Endodermal cell (in vitro differentiated cells): Measurements from ENCODE around the gene CCDC30. TPM values are rescaled to one million over a fixed set of nuclear protein-coding genes. Genes with fewer than 3 reads are reported as not detected.

Source experiments
- DNase-seq: peaks from one replicate; pipeline ENCODE4 v3.0.0-alpha.2; 2017
- H3K27ac ChIP-seq: 2 replicates; pipeline ENCODE4 v1.5.1; 2013; ENCODE audit warnings: mild to moderate bottlenecking, low read depth, low read length, moderate library complexity
- H3K27me3 ChIP-seq: 2 replicates; pipeline ENCODE4 v1.6.1; 2013; ENCODE audit warnings: mild to moderate bottlenecking, low read length, moderate library complexity; ENCODE audit not compliant: insufficient read depth, control insufficient read depth, poor library complexity, severe bottlenecking
- H3K36me3 ChIP-seq: 2 replicates; pipeline ENCODE4 v1.7.0; 2013; ENCODE audit warnings: mild to moderate bottlenecking, low read length, moderate library complexity; ENCODE audit not compliant: control insufficient read depth, insufficient read depth
- H3K4me1 ChIP-seq: one replicate; pipeline ENCODE4 v1.7.0; 2013; ENCODE audit warnings: low read length; ENCODE audit not compliant: control insufficient read depth, insufficient read depth
- H3K4me3 ChIP-seq: 2 replicates; pipeline ENCODE4 v1.5.1; 2013; ENCODE audit warnings: mild to moderate bottlenecking, low read length, moderate library complexity
- H3K9ac ChIP-seq: 2 replicates; pipeline ENCODE4 v1.6.1; 2013; ENCODE audit warnings: mild to moderate bottlenecking, low read length, moderate library complexity; ENCODE audit not compliant: poor library complexity, severe bottlenecking; ENCODE audit errors: extremely low read depth
- H3K9me3 ChIP-seq: 2 replicates; pipeline ENCODE4 v1.6.1; 2013; ENCODE audit warnings: mild to moderate bottlenecking, low read length, moderate library complexity; ENCODE audit not compliant: control insufficient read depth
- H3K27ac Mint-ChIP-seq: 2 replicates; pipeline ENCODE4 v1.8.0; 2020; ENCODE audit warnings: mixed read lengths
- H3K27me3 Mint-ChIP-seq: 2 replicates; pipeline ENCODE4 v1.8.0; 2021; ENCODE audit warnings: mild to moderate bottlenecking, mixed read lengths; ENCODE audit not compliant: insufficient read depth
- H3K36me3 Mint-ChIP-seq: 2 replicates; pipeline ENCODE4 v1.8.0; 2020; ENCODE audit warnings: low read depth, mixed read lengths
- H3K4me1 Mint-ChIP-seq: 2 replicates; pipeline ENCODE4 v1.8.0; 2020; ENCODE audit warnings: mixed read lengths
- H3K4me3 Mint-ChIP-seq: 2 replicates; pipeline ENCODE4 v1.8.0; 2020; ENCODE audit warnings: mild to moderate bottlenecking, moderate library complexity, mixed read lengths
- H3K9me3 Mint-ChIP-seq: 2 replicates; pipeline ENCODE4 v1.8.0; 2020; ENCODE audit warnings: mild to moderate bottlenecking, mixed read lengths
- CTCF ChIP-seq: fragments of 200-600 bp; sonication (generic); conservative IDR thresholded peaks from 2 replicates; pipeline ENCODE4 v1.5.0; 2021; ENCODE audit warnings: antibody characterized with exemption, mild to moderate bottlenecking
- WGBS, 2 experiments: methylation state at CpG; one replicate each; pipeline versions ENCODE4 v1.1.5 to v1.1.7; 2013; ENCODE audit warnings: missing lambda C conversion rate in 2 of 2, mixed read lengths in 1 of 2; ENCODE audit not compliant: insufficient coverage in 1 of 2, insufficient read length in 1 of 2; 5-methylcytosine and 5-hydroxymethylcytosine counted together
- total RNA-seq, 2 donors: library from RNA; stranded (reverse); fragmentation: NEBNext Ultra II Directional in 1 of 2; extraction: Animal tissue kit (Norgen Biotek cat#: 25700) in 1 of 2; gene quantifications; 2 replicates in 1 of 2; 3 replicates in 1 of 2; pipeline ENCODE4 v1.2.1, GENCODE V29; 2021

CCDC30 gene
- total RNA-seq, 2 donors from 2014 or later: 4.8 to 6.4 TPM

- 89 to 94% methylated on average over 3 of the region's 3 CpGs for WGBS, 2 experiments
Observed at GRCh38 chr1:42529724-42530181, 66.7 kb downstream of the CCDC30 start.

GRCh38 chr1:42531043-42531442, 68.0 kb downstream of the CCDC30 start:
- Mint-ChIP-seq H3K27me3 (no peaks in the 10 kb centered on the region), H3K27ac (peak overlapping the region; percentile 24), H3K36me3 (no peaks in the 10 kb centered on the region), H3K4me1 (peaks cover 3% of the 10 kb centered on the region), H3K4me3 (no peak overlapping the region), H3K9me3 (peaks cover 2% of the 10 kb centered on the region)
- no peaks in the 10 kb centered on the region for H3K27me3 ChIP-seq
- no peak overlapping the region for H3K9ac ChIP-seq
- no peaks in the 10 kb centered on the region for H3K9me3 ChIP-seq
- no peak for TF ChIP-seq CTCF
- H3K4me1 ChIP-seq: no peaks in the 10 kb centered on the region
- H3K4me3 ChIP-seq: no peak overlapping the region
- no peaks in the 10 kb centered on the region for H3K36me3 ChIP-seq
- H3K27ac ChIP-seq: no peak overlapping the region
- 54 to 100% methylated on average over 1 of the region's 2 CpGs for WGBS, 2 experiments
- no peak for DNase-seq

More at GRCh38 chr1:42529724-42530181, 66.7 kb downstream of the CCDC30 start:
- no peak overlapping the region for H3K4me3 ChIP-seq
- H3K27ac ChIP-seq: no peak overlapping the region
- no peak overlapping the region for H3K27ac Mint-ChIP-seq
- H3K4me3 Mint-ChIP-seq: no peak overlapping the region
- H3K27me3 Mint-ChIP-seq: no peaks in the 10 kb centered on the region
- DNase-seq: no peak
- H3K9me3 ChIP-seq: no peaks in the 10 kb centered on the region
- no peak overlapping the region for H3K9ac ChIP-seq
- peaks cover 2% of the 10 kb centered on the region for H3K9me3 Mint-ChIP-seq
- no peaks in the 10 kb centered on the region for H3K27me3 ChIP-seq
- H3K36me3 ChIP-seq: no peaks in the 10 kb centered on the region
- no peaks in the 10 kb centered on the region for H3K36me3 Mint-ChIP-seq
- no peaks in the 10 kb centered on the region for H3K4me1 ChIP-seq
- H3K4me1 Mint-ChIP-seq: peaks cover 8% of the 10 kb centered on the region
- TF ChIP-seq CTCF: no peak

- H3K27ac ChIP-seq: no peak overlapping the region
- Mint-ChIP-seq H3K4me3 (no peak overlapping the region), H3K27ac (no peak overlapping the region), H3K9me3 (peaks cover 2% of the 10 kb centered on the region), H3K4me1 (no peaks in the 10 kb centered on the region), H3K36me3 (no peaks in the 10 kb centered on the region), H3K27me3 (no peaks in the 10 kb centered on the region)
- WGBS, 2 experiments: 94 to 95% methylated on average over 6 of the region's 6 CpGs
- H3K9ac ChIP-seq: no peak overlapping the region
- no peak overlapping the region for H3K4me3 ChIP-seq
- TF ChIP-seq CTCF: no peak
- H3K9me3 ChIP-seq: peaks cover 7% of the 10 kb centered on the region
- H3K36me3 ChIP-seq: no peaks in the 10 kb centered on the region
- no peaks in the 10 kb centered on the region for H3K27me3 ChIP-seq
- DNase-seq: no peak
- H3K4me1 ChIP-seq: no peaks in the 10 kb centered on the region
Observed at GRCh38 chr1:42533101-42533863, 70.2 kb downstream of the CCDC30 start.
